HG02943 (cell line): ENCODE data around the gene HOXB7.

Experiments used
- ATAC-seq: cut with Tn5 transposase; IDR thresholded peaks from one replicate; pipeline ENCODE4 v1.9.1; 2021; ENCODE audit warnings: mild to moderate bottlenecking, low read depth, moderate library complexity; ENCODE audit not compliant: unreplicated experiment

HOXB7 gene

DNA sequence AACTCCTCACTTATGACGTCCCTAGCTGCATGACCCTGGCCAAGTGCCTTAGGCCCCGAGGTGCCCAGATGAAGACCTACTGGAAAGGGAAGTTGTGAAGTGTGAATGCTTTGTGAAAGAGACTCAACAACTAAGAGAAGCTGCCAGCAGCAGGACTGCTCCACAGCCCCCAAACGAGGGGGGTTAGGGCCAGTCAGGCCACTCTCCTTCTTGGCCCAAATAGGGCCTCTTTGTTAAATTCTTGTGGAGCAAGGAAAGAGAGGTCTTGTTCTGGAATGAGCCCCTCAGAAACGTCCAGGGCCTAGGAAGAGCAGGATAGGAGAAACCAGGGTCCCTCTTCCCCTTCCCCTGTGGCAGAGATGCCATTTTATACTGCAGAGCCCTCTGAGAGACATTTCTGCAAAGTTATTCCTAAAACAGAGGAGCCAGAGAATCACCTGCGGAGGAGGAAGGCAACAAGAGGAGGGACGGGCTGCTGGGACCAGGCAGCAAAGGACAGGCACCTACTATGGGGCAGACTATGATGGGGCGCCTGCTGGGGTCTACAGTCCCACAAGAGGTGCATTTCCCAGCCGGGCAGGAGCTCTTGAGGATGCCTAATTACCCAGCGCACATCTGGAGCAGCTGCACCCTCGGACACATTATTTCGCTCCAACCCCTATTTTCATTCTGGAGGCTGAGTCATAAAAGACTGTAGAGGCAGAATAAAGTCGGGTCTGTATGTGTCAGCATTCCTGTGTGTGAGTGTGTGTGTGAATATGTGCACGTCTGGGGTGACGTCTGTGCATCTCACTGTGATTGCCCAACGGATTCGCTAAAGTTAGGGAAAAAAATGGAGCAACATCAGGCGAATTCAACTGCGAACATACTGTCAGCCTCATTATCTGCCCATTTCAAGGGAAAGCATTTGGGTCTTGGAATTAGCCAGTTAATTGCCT is 26.8 kb upstream of the HOXB7 start:
- ATAC-seq = no peak

DNA sequence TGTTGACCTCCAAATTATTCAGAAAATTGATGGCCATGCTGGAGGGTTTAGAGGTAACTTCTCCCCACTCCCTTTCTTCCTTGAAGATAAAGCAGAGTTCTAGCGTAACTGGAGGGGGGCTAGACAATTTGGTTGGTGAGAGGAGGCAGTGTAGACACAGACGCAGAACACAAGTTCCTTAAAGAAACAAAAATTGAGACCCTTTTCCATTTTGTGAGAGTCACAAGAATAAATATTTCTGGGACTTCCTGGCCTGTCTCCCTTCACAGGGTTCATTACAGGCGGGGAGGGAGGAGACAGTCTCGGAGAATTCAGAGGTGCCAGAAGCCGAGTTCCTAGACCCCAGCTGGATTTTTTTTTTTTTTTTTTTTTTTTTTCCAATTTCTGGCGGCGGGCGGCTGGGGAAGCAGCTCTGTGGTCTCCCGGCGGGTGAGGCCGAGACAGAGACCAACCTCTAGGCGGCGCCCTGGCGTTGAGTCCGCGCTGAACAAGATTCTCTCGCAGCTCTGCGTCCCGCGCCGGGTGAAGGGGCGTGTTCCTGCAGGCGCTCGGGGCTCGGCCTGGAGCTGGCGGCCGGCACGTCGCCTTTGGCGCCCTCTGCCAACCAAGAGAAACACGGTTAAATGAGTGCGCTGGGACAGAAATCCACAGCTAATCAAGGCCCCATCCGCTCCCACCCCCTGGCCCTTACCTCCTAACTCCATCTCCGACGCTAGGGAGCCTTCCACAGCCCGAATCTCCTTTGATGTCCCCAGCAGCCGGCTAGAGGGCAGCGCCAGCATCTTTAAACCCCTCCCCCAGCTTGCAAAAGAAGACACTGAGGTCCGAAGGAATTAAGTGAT is 25.6 kb upstream of the HOXB7 start:
- no peak for ATAC-seq

DNA sequence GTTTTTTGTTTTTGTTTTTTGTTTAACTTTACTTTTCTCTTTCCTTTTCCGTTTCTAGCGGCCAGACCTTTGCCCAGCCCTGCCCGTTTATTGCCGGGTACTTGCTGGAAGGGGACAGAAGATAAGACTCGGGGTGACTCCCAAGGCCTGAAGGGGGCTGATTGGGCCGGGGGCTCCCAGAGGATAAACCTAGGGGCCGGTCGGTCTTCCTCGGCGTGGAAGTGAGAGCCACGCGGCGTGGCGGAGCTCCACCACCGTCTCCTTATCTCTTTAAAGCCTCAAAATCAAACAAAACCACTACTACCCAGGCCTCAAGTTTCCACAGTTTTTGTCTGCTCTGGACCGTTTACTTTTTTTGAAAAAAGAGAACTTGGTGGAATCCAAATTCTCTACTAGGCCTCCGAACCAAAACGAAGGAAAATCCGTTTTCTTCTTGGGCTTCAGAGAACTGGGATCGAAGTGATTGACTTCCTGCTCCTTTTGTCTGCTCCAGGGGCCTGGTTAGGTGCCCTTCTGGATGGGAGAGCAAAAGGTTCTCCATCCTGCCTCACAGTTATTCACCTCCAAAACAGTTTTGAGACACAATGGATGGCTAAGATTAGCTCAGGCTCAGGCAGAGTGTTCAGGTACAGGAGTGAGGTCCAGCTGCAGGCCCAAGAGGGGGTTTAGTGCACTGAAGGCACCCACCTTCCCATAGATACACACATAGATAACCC is 23.8 kb upstream of the HOXB7 start:
- no peak for ATAC-seq

DNA sequence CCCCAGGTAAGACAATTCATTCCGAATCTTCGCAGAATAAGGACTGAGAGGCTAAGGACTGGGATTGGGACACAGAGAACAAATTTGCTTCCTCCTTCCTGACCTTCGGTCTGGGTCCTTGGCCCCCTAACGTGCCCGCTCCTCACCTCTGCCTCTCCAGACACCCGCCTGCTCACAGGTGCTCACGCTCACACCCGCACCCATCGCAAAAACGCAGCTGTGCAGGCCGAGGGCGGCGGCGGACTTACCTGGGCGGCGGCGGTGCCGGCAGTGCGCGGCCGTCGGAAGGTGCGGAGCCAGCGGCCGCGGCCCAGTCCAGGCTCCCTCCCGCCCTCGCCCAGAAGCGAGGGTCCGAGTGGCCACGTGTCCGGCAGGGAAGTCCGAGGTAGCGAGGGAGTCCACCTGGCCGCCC is 22.5 kb upstream of the HOXB7 start:
- no peak for ATAC-seq

DNA sequence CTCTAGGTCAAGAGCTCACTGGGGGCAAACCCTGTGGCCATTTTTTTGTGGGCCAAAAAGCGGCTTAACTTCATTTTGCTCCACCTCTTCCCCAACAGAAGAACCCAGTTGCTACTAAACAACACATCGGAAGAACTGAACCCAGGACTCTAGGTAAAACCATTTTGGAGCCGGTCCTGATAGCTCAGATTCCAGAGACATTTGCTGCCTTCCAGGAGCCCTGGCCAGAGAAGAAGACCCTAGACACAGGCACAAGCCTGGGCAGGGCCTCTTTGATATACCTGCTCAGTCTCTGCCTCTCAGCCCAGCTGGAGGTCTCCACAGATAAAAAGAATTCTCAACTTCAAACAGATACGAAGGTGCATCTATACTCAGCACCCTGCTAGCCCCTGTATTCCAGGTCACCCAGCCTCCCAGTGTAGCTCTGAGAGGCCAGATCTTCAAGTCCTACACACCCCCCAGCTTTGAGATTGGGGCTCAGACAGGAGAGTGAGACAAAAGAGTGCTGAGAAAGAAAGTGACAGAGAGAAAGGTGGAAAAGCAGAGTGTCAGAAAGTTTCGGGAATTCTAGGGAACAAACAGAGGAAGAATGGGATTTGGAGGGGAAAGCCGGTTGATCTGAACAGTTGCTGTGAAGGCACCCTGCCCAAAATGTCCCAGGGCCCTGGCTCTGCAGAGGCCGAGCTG is 21.9 kb upstream of the HOXB7 start:
- no peak for ATAC-seq

DNA sequence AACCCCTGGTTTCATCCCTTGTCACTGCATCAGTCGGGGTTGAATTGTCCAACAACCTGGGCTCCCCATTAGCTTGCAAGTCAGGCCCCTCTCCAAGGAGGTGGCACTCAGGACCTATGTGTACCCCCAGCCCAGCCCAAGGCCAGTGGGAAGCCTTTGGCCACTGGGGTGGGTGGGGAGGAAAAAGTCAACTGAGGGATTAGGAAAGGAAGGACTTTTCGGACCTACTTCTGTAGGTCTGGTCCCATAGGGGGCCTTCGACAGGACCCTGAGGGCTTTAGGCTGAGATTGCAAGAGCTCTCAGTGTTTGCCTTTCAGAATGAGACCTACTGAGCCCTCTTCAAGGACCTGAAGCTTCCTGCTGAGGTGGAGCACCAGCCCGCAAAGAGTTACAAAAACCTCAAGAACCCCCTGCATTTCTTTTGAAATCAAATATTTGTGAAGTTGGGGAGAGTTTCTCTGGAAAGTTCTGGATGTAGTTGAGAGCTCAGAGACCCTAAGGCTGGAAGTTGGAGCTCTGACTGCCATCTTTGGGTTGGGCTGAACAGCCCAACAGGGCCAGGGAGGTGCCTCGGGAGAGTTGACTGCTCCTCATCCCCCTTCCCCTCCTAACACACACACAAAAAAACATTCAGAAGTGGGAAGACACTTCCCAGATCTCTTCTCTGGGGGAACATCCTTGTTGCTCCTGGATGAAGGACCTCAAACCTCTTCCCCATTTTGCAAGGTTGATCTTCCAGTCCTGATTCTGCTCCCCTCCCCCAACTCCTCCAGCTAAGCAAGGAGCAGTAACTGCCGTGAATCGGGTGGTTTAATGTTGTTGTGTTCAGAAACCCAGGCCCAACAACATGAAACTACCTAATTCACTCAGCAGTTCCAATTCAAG is 21.1 kb upstream of the HOXB7 start:
- ATAC-seq = no peak

DNA sequence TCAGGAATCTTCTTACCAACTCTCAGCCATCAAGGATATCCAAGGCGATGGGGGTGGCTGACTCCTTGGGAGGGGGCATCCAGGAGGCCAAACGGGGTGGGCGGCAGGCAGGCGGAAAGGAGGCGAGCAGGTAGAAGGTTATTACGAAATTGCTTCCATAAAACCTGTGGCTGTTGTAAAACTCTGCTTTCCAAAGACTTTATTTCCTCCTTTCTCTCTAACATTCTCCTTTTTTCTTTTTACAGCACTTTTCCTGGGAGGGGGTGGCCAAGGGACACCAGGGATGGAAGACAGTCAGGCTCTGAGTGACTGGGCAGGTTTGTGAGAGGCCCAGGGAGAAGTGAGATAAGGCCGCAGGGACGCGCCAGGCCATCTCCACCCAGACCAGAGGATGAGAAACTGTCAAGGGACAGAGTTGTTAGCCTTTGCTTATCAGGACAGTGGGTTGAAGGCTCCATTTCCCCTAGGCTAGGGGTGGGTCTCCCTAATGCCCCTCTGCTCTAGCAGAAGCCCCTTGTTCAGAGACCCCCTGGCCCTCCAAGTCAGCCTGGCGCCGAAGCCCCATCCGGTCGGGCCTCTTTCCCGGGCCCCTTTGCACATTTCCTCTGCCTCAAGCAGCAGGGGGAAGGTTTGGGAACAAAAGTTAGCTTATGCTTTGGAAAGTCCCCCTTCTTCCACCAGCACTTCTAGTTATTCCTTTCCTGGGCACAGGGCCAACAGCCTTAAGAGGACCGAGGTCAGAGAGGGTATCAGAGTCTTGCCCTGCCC is 20.3 kb upstream of the HOXB7 start:
- ATAC-seq = no peak

DNA sequence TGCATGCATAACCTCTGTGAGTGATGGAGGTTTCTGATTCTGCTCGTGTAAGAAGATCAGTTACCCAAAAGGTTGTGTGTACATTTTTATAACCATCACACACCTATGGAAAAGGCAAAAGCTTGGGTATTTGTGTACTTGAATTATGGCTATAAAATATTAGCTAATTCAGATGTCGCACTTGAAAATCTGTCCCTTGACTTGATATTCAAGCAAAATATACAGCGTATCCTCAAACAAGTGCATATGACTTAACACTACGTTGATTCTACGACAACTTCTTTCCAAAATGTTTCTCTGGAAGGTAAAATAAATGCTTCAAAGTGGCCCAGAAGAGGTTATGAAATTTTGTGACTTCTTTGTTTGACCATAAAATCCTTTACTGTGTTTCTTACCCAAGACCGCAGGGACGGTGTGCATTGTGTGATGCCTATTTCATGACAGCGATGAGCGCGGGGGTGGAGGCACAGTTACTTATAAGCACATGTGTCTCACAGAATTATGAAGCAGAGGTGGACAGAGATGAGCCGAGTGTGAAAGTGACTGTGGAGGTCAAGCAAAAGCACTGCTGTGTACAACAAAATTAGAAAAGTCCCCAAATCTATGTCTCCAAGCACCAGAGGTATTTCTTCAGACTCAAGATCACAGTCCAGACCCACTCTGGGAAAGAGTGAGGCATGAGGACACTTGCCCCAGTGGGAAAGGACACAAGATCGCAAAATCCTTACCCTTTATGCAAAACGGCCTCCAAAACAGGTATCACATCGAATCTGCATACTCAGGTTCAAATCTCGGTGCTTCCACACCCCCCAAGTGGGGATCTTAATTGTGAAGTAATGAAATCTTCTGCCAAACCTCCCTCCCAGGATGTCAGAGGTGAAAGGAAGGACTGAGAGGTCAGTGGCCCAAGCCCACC is 19.4 kb upstream of the HOXB7 start:
- no peak for ATAC-seq

DNA sequence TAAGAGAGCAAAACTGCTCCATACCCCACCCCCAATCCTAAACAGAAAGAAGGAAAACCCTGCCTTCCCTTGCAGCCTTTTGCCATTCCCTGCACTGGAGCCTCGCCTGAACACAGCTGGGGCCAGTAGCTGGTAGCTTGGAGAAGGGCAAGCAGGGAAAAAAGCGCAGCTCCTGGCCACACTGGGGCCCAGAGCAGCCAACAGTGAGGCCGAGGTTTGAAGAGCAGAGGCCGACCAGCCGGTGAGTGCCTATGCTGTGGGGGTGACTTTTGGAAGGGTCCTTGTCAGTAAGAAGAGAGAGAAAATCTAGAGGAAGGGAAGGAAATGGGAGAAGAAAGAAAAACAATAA is 18.6 kb upstream of the HOXB7 start:
- no peak for ATAC-seq

DNA sequence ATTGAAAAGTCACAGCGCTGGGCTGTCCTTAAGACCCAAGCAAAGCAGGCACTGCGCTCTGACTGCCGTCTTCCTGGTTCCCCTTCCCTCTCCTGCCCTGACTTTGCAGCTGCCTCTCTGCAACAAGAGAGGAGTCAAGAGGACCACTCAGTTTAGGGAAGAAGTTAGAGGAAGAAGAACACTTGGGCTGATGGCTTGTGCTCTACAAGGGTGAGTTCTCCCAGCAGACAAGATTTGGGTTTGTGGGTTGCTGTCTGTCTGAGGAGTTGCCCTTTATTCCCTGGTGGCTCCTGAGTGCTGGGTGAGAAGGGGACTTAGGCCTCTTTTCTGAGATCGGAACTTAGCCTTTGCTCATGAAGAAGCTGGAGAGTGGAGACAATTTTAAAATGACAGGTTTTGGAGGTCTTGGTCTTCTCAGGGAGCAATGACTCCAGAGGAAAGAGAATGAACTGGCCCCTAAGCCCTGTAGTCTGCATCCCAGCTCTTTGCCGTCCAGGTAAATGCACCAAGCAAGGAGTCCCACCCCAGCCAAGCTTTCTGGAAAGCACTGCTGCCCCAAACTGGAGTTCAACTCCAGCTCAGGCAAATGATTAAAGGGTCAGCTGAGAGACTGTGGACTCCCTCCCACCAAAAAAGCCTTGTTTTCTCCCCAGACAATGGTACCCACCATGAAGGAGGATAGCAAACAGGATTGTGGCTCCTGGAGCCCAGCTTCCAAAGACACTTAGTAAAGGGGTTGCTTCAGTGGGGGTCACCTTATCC is 18.0 kb upstream of the HOXB7 start:
- no peak for ATAC-seq

DNA sequence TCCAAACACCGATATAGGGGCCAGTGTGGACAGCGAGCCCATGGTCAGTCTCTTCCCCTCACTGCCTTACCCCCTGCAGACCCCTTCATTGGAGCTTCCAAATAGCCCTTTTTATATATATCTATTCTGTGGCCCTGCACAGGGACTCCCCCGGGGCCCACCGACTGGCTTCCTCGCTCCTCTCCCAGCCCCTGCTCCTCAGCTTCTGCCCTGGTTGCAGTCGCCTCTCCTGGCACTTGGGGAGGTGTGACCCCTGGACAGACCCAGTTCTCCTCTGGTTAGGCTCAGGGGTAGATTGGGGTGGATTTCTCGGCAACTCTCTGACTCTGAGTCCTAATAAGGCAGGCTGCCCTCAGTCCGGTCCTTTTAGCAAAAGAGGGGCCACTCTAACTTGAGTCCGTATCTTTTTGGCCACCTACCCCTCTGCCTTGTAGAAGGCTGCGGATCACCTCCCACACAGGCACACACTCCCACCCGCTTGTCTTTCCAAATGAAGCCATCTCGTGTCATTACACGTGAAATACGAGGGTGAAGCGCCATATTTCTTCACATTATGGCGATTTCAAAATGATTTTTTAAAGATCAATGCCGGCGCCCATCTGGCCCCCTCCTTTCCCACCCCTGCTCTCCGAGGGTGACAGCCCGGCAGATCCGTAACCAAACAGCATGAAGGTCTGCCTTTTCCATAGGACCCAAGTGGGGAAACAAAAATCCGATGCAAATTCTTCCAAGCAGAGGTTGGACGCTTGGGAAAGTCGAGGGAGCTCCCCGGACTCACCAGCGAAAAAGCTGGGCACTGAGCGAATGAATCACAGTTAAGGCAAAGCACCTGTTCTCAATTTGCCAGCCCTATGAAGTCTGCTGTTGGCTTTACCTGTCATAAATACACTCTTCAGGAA is 17.1 kb upstream of the HOXB7 start:
- no peak for ATAC-seq

DNA sequence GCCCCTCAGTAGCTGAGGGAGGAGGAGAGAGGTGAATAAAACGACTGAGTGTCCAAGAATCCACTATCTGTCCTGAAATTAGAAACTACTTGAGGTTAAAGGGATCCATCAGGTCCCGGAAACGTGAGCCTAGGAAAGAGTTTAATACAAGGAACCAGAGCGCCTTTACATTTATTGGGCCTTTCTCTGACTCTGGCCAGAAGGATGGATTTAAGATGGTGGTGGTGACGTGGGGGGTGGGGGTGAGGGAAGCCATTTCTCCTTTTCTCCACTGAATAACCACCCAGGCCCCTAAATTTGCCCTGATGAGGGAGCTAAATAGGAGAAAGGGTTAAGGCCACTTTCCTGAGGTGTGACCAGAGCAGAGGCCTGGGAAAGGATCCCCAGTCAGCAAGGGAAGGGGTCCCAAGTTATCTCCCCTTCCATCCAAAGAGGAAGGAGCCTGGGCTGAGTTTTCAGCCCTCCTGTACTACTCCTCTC is 16.3 kb upstream of the HOXB7 start:
- no peak for ATAC-seq

DNA sequence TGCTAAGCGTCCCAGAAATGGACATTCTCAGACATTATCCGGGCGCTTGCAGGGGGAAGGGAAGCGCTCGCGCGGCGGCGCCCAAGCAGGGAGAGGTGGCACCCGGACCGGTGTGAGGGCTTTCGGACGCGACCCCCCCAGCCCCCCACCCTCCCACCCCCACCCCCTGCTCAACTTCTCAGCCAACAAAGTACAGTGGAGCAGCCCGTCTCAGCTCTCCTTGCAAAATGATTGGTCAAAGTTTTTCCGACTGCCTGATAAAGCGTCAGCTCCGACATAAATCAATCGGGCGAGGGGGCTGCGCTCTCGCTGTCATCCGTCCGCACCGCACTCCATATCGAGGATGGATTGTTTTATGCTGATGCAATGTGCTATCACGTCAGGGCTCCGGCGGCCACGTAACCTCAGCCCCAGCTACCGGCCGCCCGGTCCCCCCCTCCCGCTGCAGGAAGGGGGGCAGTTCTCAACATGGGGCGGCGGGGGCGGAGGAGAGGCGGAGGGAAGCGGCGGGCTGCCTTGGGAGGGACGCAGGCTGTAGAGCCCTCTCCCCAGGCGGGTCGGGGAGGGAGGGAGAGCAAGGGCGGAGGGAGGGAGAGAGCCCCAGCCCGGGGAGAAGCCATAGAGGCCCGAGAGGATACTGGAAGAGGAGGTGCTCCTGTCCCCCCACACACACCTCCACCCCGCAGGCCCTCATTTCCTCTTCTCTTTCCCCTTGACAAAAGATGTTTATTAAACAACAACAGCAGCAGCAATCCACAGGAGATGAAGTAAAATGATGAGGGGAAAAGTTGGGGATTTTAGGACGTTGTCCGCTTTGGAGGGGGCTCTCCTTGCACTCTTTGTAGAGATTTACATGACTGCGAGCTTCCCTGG is 15.7 kb upstream of the HOXB7 start, which contains the start of gene HOXB9:
Gene HOXB9, minus strand, starts transcription at position 114 of the 873 bp plus-strand sequence. Its CDS starts 89 bp downstream, at position 25.
- no peak for ATAC-seq

DNA sequence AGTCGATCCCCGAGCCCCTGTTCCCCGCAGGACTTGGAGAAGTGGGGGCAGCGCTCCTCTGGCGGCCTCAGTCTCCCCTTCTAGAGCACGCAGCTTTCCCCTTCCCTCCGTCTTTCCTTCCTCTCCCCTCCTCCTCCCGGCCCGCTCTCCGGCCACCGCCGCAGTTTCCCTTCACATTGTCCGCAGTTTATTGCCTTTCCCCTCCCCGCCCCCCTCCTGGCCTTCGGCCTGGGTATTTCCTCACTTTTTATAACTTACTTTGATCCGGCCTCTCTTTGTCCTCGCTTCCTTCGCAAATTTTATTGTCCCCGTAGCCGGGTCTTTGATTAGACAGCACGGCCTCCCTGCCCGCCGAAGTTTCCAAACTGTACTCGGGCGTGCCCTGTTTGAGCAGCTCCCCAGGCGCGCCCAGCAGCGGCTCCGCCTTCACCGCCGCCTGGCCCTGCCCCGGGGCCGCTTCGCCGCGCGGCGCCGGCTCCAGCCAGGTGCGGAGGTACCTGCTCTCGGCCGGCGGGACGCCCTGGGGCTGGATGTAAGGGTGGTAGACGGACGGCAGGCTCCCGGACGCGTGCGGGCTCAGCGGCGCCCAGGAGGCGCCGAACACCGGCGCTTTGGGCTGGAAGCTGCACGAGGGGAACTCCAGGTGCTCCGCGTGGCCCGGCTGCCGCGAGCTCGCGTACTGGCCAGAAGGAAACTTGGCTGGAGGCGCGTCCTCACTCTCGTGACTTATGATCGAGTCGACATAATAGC is 14.9 kb upstream of the HOXB7 start:
- ATAC-seq = no peak
